ENCODE results near the gene ZFP3.
"Not testable (repeated sequence)": the region's sequence is repeated elsewhere in the genome, so short reads cannot be mapped to it uniquely, and the experiment has no call there.

The ZFP3 gene

GRCh38 chr17:5131146-5131715 is 53.0 kb downstream of the ZFP3 start:
- no peak for DNase-seq (ENCODE audit: low read depth)
- no peak for TF ChIP-seq CTCF (conservative IDR thresholded peaks at IDR 0.05; ENCODE audit: low read depth, low read length)
- H3K4me3 ChIP-seq (ENCODE audit: low read length), result no peak overlapping the region

GRCh38 chr17:5131799-5132502 is 53.7 kb downstream of the ZFP3 start:
- not testable (repeated sequence) for DNase-seq (ENCODE audit: low read depth); H3K4me3 ChIP-seq (ENCODE audit: low read length)

- DNase-seq (ENCODE audit: low read depth), result not testable (repeated sequence)
Observed at GRCh38 chr17:5132503-5133225, 54.4 kb downstream of the ZFP3 start.

GRCh38 chr17:5133311-5133710 is 55.0 kb downstream of the ZFP3 start:
- no peak for DNase-seq (ENCODE audit: low read depth)
- no peak overlapping the region for H3K4me3 ChIP-seq (ENCODE audit: low read length)
- no peak for TF ChIP-seq CTCF (conservative IDR thresholded peaks at IDR 0.05; ENCODE audit: low read depth, low read length)

More at GRCh38 chr17:5132503-5133225, 54.4 kb downstream of the ZFP3 start:
- H3K4me3 ChIP-seq (ENCODE audit: low read length), result not testable (repeated sequence)

GRCh38 chr17:5133961-5134360 is 55.7 kb downstream of the ZFP3 start:
- DNase-seq (ENCODE audit: low read depth); H3K4me3 ChIP-seq (ENCODE audit: low read length): not testable (repeated sequence)

- not testable (repeated sequence) for DNase-seq (ENCODE audit: low read depth); H3K4me3 ChIP-seq (ENCODE audit: low read length)
Observed at GRCh38 chr17:5134571-5134970, 56.3 kb downstream of the ZFP3 start.

GRCh38 chr17:5135131-5135712 is 57.0 kb downstream of the ZFP3 start:
- DNase-seq (ENCODE audit: low read depth); H3K4me3 ChIP-seq (ENCODE audit: low read length): not testable (repeated sequence)

GRCh38 chr17:5135726-5136579 is 57.7 kb downstream of the ZFP3 start:
- no peak overlapping the region for H3K4me3 ChIP-seq (ENCODE audit: low read length)
- no peak for DNase-seq (ENCODE audit: low read depth)
- no peak for TF ChIP-seq CTCF (conservative IDR thresholded peaks at IDR 0.05; ENCODE audit: low read depth, low read length)

GRCh38 chr17:5136580-5137412 is 58.5 kb downstream of the ZFP3 start:
- DNase-seq (ENCODE audit: low read depth); H3K4me3 ChIP-seq (ENCODE audit: low read length): not testable (repeated sequence)

GRCh38 chr17:5137511-5138197 is 59.4 kb downstream of the ZFP3 start:
- DNase-seq (ENCODE audit: low read depth); H3K4me3 ChIP-seq (ENCODE audit: low read length): not testable (repeated sequence)

- not testable (repeated sequence) for H3K4me3 ChIP-seq (ENCODE audit: low read length); DNase-seq (ENCODE audit: low read depth)
Observed at GRCh38 chr17:5138198-5138544, 59.9 kb downstream of the ZFP3 start.
